ENCODE measurements around the gene PLA2G4A. TPM values are rescaled to one million over a fixed set of nuclear protein-coding genes. Genes with fewer than 3 reads are reported as not detected.

PLA2G4A gene
- total RNA-seq, 4 donors from 2014 or later, result 2.0 to 8.3 (median 6.1) TPM

- peaks cover 0 to 5% (median 0%) of the 10 kb centered on the region in 4 donors for H3K4me1 ChIP-seq
- no peaks in the 10 kb centered on the region for H3K27me3 ChIP-seq
- DNase-seq, result no peak
- 56 to 66% methylated on average over 3 of the region's 3 CpGs for WGBS, 2 donors (ENCODE audit: low coverage in 1 of 2)
- no peaks in the 10 kb centered on the region for H3K9me3 ChIP-seq
- TF ChIP-seq CTCF (IDR thresholded peaks at IDR 0.05), result no peak
- TF ChIP-seq EP300 (IDR thresholded peaks at IDR 0.05; ENCODE audit: low read depth), result no peak
- TF ChIP-seq POLR2AphosphoS5 (IDR thresholded peaks at IDR 0.05), result no peak
- TF ChIP-seq POLR2A (IDR thresholded peaks at IDR 0.05), result no peak
- intact Hi-C loops (cut with DNase I; ENCODE audit: low total_unique reads) (no loop called here), in situ Hi-C loops (cut with MboI; ENCODE audit: low pct_ligation_motif_present in 1 of 4, low pct_unique_long_range_greater_than_20kb in 1 of 4, low sequenced_read_pairs in 3 of 4) (no loop called here)
- H3K4me3 ChIP-seq, result no peak overlapping the region
- H3K36me3 ChIP-seq, result no peaks in the 10 kb centered on the region
- H3K27ac ChIP-seq, result no peak overlapping the region
Observed at GRCh38 chr1:186897008-186897407, 68.3 kb downstream of the PLA2G4A start.

- Histone ChIP-seq H3K4me1 (peaks cover 0 to 5% (median 0%) of the 10 kb centered on the region in 4 donors), H3K36me3 (no peaks in the 10 kb centered on the region), H3K4me3 (no peak overlapping the region), H3K27me3 (no peaks in the 10 kb centered on the region), H3K9me3 (no peaks in the 10 kb centered on the region), H3K27ac (no peak overlapping the region)
- TF ChIP-seq POLR2A (IDR thresholded peaks at IDR 0.05) (no peak), POLR2AphosphoS5 (IDR thresholded peaks at IDR 0.05) (no peak), EP300 (IDR thresholded peaks at IDR 0.05; ENCODE audit: low read depth) (no peak), CTCF (IDR thresholded peaks at IDR 0.05) (no peak)
- in situ Hi-C loops (cut with MboI; ENCODE audit: low pct_ligation_motif_present in 1 of 4, low pct_unique_long_range_greater_than_20kb in 1 of 4, low sequenced_read_pairs in 3 of 4) (no loop called here), intact Hi-C loops (cut with DNase I; ENCODE audit: low total_unique reads) (no loop called here)
- 80 to 100% methylated on average over 1 to 3 of the region's 3 CpGs for WGBS, 2 donors (ENCODE audit: low coverage in 1 of 2)
- no peak for DNase-seq
Observed at GRCh38 chr1:186899577-186899976, 70.8 kb downstream of the PLA2G4A start.

GRCh38 chr1:186899977-186900376 is 71.2 kb downstream of the PLA2G4A start:
- Histone ChIP-seq H3K27ac (no peak overlapping the region), H3K4me3 (no peak overlapping the region), H3K4me1 (peaks cover 0 to 5% (median 0%) of the 10 kb centered on the region in 4 donors), H3K9me3 (no peaks in the 10 kb centered on the region), H3K36me3 (no peaks in the 10 kb centered on the region), H3K27me3 (no peaks in the 10 kb centered on the region)
- no peak for TF ChIP-seq POLR2AphosphoS5 (IDR thresholded peaks at IDR 0.05)
- no peak for TF ChIP-seq CTCF (IDR thresholded peaks at IDR 0.05)
- TF ChIP-seq POLR2A (IDR thresholded peaks at IDR 0.05), result no peak
- no peak for TF ChIP-seq EP300 (IDR thresholded peaks at IDR 0.05; ENCODE audit: low read depth)
- WGBS, 2 donors (ENCODE audit: low coverage in 1 of 2), result 92 to 93% methylated on average over 2 of the region's 2 CpGs
- DNase-seq, result no peak
- in situ Hi-C loops (cut with MboI; ENCODE audit: low pct_ligation_motif_present in 1 of 4, low pct_unique_long_range_greater_than_20kb in 1 of 4, low sequenced_read_pairs in 3 of 4), result no loop called here
- intact Hi-C loops (cut with DNase I; ENCODE audit: low total_unique reads), result no loop called here

GRCh38 chr1:186900539-186901237 is 71.9 kb downstream of the PLA2G4A start:
- WGBS, 2 donors (ENCODE audit: low coverage in 1 of 2), result 80 to 87% methylated on average over 5 of the region's 5 CpGs
- H3K27me3 ChIP-seq, result no peaks in the 10 kb centered on the region
- in situ Hi-C loops (cut with MboI; ENCODE audit: low pct_ligation_motif_present in 1 of 4, low pct_unique_long_range_greater_than_20kb in 1 of 4, low sequenced_read_pairs in 3 of 4), result no loop called here
- DNase-seq, result no peak
- no peaks in the 10 kb centered on the region for H3K9me3 ChIP-seq
- H3K27ac ChIP-seq, result no peak overlapping the region
- H3K36me3 ChIP-seq, result no peaks in the 10 kb centered on the region
- no peak overlapping the region for H3K4me3 ChIP-seq
- no peak for TF ChIP-seq EP300 (IDR thresholded peaks at IDR 0.05; ENCODE audit: low read depth)
- TF ChIP-seq POLR2AphosphoS5 (IDR thresholded peaks at IDR 0.05), result no peak
- no peak for TF ChIP-seq CTCF (IDR thresholded peaks at IDR 0.05)
- TF ChIP-seq POLR2A (IDR thresholded peaks at IDR 0.05), result no peak
- intact Hi-C loops (cut with DNase I; ENCODE audit: low total_unique reads), result no loop called here
- peaks cover 0 to 5% (median 0%) of the 10 kb centered on the region in 4 donors for H3K4me1 ChIP-seq

Data from transverse colon (tissue), 4 donors.